T-helper 1 cell treated with Interleukin-12 subunit alpha and Interleukin-12 subunit beta and Interleukin-4 antibody, amounts not matched to agents 30 μg/mL and 1 μg/mL, for 36 hours (primary cell): ENCODE results near the gene SMARCC2.
"Not testable (repeated sequence)": the region's sequence is repeated elsewhere in the genome, so short reads cannot be mapped to it uniquely, and the experiment has no call there.

Experiments used
- H3K27ac Mint-ChIP-seq: one replicate; pipeline ENCODE4 v1.8.0; 2021; ENCODE audit warnings: mild to moderate bottlenecking, mixed read lengths
- H3K27me3 Mint-ChIP-seq: one replicate; pipeline ENCODE4 v1.8.0; 2021; ENCODE audit warnings: low read depth, mixed read lengths
- H3K36me3 Mint-ChIP-seq: one replicate; pipeline ENCODE4 v1.8.0; 2021; ENCODE audit warnings: low read depth, mixed read lengths
- H3K4me1 Mint-ChIP-seq: one replicate; pipeline ENCODE4 v1.8.0; 2021; ENCODE audit warnings: low read depth, mixed read lengths
- H3K4me3 Mint-ChIP-seq: one replicate; pipeline ENCODE4 v1.8.0; 2021; ENCODE audit warnings: mild to moderate bottlenecking, moderate library complexity, mixed read lengths
- H3K9me3 Mint-ChIP-seq: one replicate; pipeline ENCODE4 v1.8.0; 2021; ENCODE audit warnings: mixed read lengths

Gene SMARCC2

GRCh38 chr12:56118688-56119357, 70.5 kb downstream of the SMARCC2 start:
- no peaks in the 10 kb centered on the region for H3K9me3 Mint-ChIP-seq
- peaks cover 26% of the 10 kb centered on the region for H3K36me3 Mint-ChIP-seq
- H3K4me1 Mint-ChIP-seq = peaks cover 30% of the 10 kb centered on the region
- peak overlapping the region; percentile 99 for H3K4me3 Mint-ChIP-seq
- H3K27ac Mint-ChIP-seq = peak overlapping the region; percentile 99
- no peaks in the 10 kb centered on the region for H3K27me3 Mint-ChIP-seq

GRCh38 chr12:56117778-56118687, 71.2 kb downstream of the SMARCC2 start, which contains the start of gene ZC3H10:
Gene ZC3H10, plus strand, starts transcription at chr12:56118266. Its CDS starts 2,297 bp downstream, at chr12:56120563.
- Mint-ChIP-seq H3K4me3 (peak within 1 kb of the TSS; percentile 99), H3K36me3 (peaks cover 34% of the 10 kb centered on the region), H3K27ac (peak within 1 kb of the TSS; percentile 99), H3K9me3 (no peaks in the 10 kb centered on the region), H3K4me1 (peaks cover 30% of the 10 kb centered on the region), H3K27me3 (no peaks in the 10 kb centered on the region)

GRCh38 chr12:56117082-56117706, 72.1 kb downstream of the SMARCC2 start:
- peaks cover 41% of the 10 kb centered on the region for H3K36me3 Mint-ChIP-seq

DNA sequence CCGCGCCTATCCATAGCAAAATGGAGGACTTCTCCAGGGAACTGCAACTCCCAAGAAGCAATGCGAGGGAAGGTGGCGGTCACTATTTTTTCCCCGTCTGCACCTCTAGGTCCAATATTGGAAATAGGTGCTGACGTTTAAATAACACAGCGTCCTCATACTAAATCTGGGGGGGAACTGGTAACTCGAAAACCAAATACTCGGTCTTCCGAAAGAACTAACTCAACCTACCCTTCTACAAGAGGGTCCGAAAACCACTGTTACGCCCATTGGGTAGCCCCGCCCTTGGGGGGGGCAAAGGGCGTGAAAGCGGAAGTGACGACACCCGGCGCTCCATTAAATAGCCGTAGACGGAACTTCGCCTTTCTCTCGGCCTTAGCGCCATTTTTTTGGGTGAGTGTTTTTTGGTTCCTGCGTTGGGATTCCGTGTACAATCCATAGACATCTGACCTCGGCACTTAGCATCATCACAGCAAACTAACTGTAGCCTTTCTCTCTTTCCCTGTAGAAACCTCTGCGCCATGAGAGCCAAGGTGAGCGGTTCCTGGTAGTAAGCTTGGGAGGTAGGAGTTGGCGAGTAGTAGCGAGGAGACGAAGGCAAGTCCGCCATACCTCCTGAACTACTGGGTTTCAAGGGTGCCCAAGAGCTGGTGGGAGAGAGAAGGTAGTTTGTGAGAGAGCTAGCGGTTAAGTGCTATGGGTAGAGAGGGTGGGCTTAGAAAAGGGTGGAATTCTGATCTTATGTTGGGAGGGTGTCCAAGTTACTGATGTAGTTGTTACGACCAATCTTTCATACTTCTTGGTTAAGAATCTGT, 72.8 kb downstream of the SMARCC2 start, which contains the start of gene RPL41:
TSS of gene RPL41 (plus strand) at position 367 of the 815 bp plus-strand sequence.
- no peaks in the 10 kb centered on the region for H3K27me3 Mint-ChIP-seq
- H3K27ac Mint-ChIP-seq = peak within 1 kb of the TSS; percentile 99
- H3K4me3 Mint-ChIP-seq = peak within 1 kb of the TSS; percentile 99
- H3K9me3 Mint-ChIP-seq = no peaks in the 10 kb centered on the region
- peaks cover 44% of the 10 kb centered on the region for H3K36me3 Mint-ChIP-seq
- H3K4me1 Mint-ChIP-seq = peaks cover 30% of the 10 kb centered on the region

More at GRCh38 chr12:56117082-56117706, 72.1 kb downstream of the SMARCC2 start:
- H3K27me3 Mint-ChIP-seq, H3K9me3 Mint-ChIP-seq: not testable (repeated sequence)
- Mint-ChIP-seq H3K4me3 (peak overlapping the region; percentile 99), H3K27ac (peak overlapping the region; percentile 99), H3K4me1 (peaks cover 30% of the 10 kb centered on the region)

GRCh38 chr12:56115329-56115728, 74.0 kb downstream of the SMARCC2 start:
- H3K4me1 Mint-ChIP-seq = peaks cover 30% of the 10 kb centered on the region
- H3K9me3 Mint-ChIP-seq = no peaks in the 10 kb centered on the region
- peak overlapping the region; percentile 99 for H3K4me3 Mint-ChIP-seq
- H3K27ac Mint-ChIP-seq = peak overlapping the region; percentile 99
- no peaks in the 10 kb centered on the region for H3K27me3 Mint-ChIP-seq
- H3K36me3 Mint-ChIP-seq = peaks cover 51% of the 10 kb centered on the region

- Mint-ChIP-seq H3K4me3 (no peak overlapping the region), H3K36me3 (peaks cover 60% of the 10 kb centered on the region), H3K9me3 (no peaks in the 10 kb centered on the region), H3K27me3 (no peaks in the 10 kb centered on the region), H3K27ac (peak overlapping the region; percentile 28), H3K4me1 (peaks cover 25% of the 10 kb centered on the region)
Measured at GRCh38 chr12:56114084-56114483, 75.2 kb downstream of the SMARCC2 start.
